ENCODE results near the gene AASS.
A peak's percentile ranks its signal among the peaks of the same experiment; 100 is the strongest.
"Not testable (repeated sequence)": the region's sequence is repeated elsewhere in the genome, so short reads cannot be mapped to it uniquely, and the experiment has no call there.

The AASS gene

GRCh38 chr7:122143751-122144711, at the start of gene AASS:
AASS (minus strand) TSS chr7:122144249; CDS start chr7:122133726, 10,523 bp downstream.
- DNase-seq = peak; percentile 97 to 98

GRCh38 chr7:122188785-122189184, 44.7 kb upstream of the AASS start:
- DNase-seq = no peak

GRCh38 chr7:122183106-122183505, 39.1 kb upstream of the AASS start:
- no peak for DNase-seq

- no peak for DNase-seq
Observed at GRCh38 chr7:122182081-122182480, 38.0 kb upstream of the AASS start.

- peak in 1 of 2 experiments; percentile 22 for DNase-seq
Observed at GRCh38 chr7:122172144-122172543, 28.1 kb upstream of the AASS start.

GRCh38 chr7:122166740-122167139, 22.7 kb upstream of the AASS start:
- no peak for DNase-seq

- DNase-seq = no peak
Observed at GRCh38 chr7:122166275-122166674, 22.2 kb upstream of the AASS start.

GRCh38 chr7:122161628-122162027, 17.6 kb upstream of the AASS start:
- no peak for DNase-seq

- no peak for DNase-seq
Observed at GRCh38 chr7:122155566-122155965, 11.5 kb upstream of the AASS start.

- DNase-seq = no peak
Observed at GRCh38 chr7:122148878-122149277, 4.8 kb upstream of the AASS start.

GRCh38 chr7:122148081-122148480, 4.0 kb upstream of the AASS start:
- no peak for DNase-seq

GRCh38 chr7:122145937-122146645, 2.0 kb upstream of the AASS start:
- DNase-seq = no peak

- DNase-seq = peak in 1 of 2 experiments; percentile 64
Observed at GRCh38 chr7:122143376-122143750, 686 bp downstream of the AASS start.

- no peak for DNase-seq
Observed at GRCh38 chr7:122140918-122141317, 3.1 kb downstream of the AASS start.

- no peak for DNase-seq
Observed at GRCh38 chr7:122137251-122138077, 6.6 kb downstream of the AASS start.

- DNase-seq = no peak
Observed at GRCh38 chr7:122136639-122137245, 7.3 kb downstream of the AASS start.

GRCh38 chr7:122136078-122136477, 8.0 kb downstream of the AASS start:
- DNase-seq = no peak

- DNase-seq = no peak
Observed at GRCh38 chr7:122135275-122135674, 8.8 kb downstream of the AASS start.

- DNase-seq = not testable (repeated sequence)
Observed at GRCh38 chr7:122134793-122135192, 9.3 kb downstream of the AASS start.

- no peak for DNase-seq
Observed at GRCh38 chr7:122133477-122133876, 10.6 kb downstream of the AASS start.

GRCh38 chr7:122132341-122132740, 11.7 kb downstream of the AASS start:
- no peak for DNase-seq

- DNase-seq = no peak
Observed at GRCh38 chr7:122123746-122124145, 20.3 kb downstream of the AASS start.

- no peak for DNase-seq
Observed at GRCh38 chr7:122118757-122119156, 25.3 kb downstream of the AASS start.
